A549 (cell line): ENCODE measurements around the gene SELENOV. TPM values are rescaled to one million over a fixed set of nuclear protein-coding genes. Genes with fewer than 3 reads are reported as not detected.

Experiments
- ATAC-seq, 2 experiments: fragments of 200-7000 bp in 1 of 2; fragments of >200 bp in 1 of 2; cut with Nextera tagmentation in 1 of 2; cut with Tn5 transposase in 1 of 2; 3 replicates each; pipeline versions ENCODE4 v1.8.0 to v1.9.1; 2018 to 2020; ENCODE audit warnings: mild to moderate bottlenecking in 1 of 2, moderate library complexity in 1 of 2
- CTCF ChIA-PET: fragments of 300-600 bp; sonication (Branson Sonifier 250); formaldehyde crosslinking; extraction: SDS; loops from one replicate; lab custom pipeline; 2021; ENCODE audit warnings: antibody characterized with exemption, inconsistent platforms; lab: Yijun Ruan, JAX
- POLR2A ChIA-PET: fragments of 350-600 bp; formaldehyde crosslinking; extraction: SDS; loops from one replicate; lab custom pipeline; 2021; ENCODE audit warnings: antibody characterized with exemption, inconsistent platforms; lab: Yijun Ruan, JAX
- DNase-seq, 2 experiments: peaks; one replicate each; pipeline versions ENCODE4 v3.0.0 to v3.0.0-alpha.2; 2011 to 2016; ENCODE audit warnings: low read depth in 1 of 2, low spot score in 1 of 2
- FAIRE-seq: peaks from 2 replicates; lab custom pipeline; 2011; peaks lifted over from hg19 to GRCh38; lab: Jason Lieb, UNC
- H3K27ac ChIP-seq, 2 experiments: fragments of >200 bp; sonication (Bioruptor Twin); formaldehyde crosslinking; 3 replicates each; pipeline ENCODE4 v1.5.1; 2016 to 2017
- H3K4me1 ChIP-seq: fragments of >200 bp; sonication (Bioruptor Twin); formaldehyde crosslinking; 3 replicates; pipeline ENCODE4 v1.6.1; 2016
- H3K4me2 ChIP-seq: fragments of >200 bp; sonication (Bioruptor Twin); formaldehyde crosslinking; 3 replicates; pipeline ENCODE4 v1.6.1; 2016
- H3K4me3 ChIP-seq: fragments of >200 bp; sonication (Bioruptor Twin); formaldehyde crosslinking; 3 replicates; pipeline ENCODE4 v1.5.1; 2016
- H3K9me3 ChIP-seq: fragments of >200 bp; sonication (Bioruptor Twin); formaldehyde crosslinking; 3 replicates; pipeline ENCODE4 v1.6.1; 2016
- CBX2 ChIP-seq: fragments of 200-600 bp; sonication (generic); IDR thresholded peaks from 2 replicates; pipeline ENCODE4 v1.6.1; 2016; ENCODE audit warnings: low read depth, mild to moderate bottlenecking, borderline replicate concordance
- CHD2 ChIP-seq: fragments of 150-350 bp; IDR thresholded peaks from 2 replicates; pipeline ENCODE4 v1.6.1; 2014; ENCODE audit warnings: low read length; ENCODE audit not compliant: partially characterized antibody
- EHMT2 ChIP-seq: fragments of 200-600 bp; sonication (generic); IDR thresholded peaks from 2 replicates; pipeline ENCODE4 v1.6.1; 2016; ENCODE audit warnings: antibody characterized with exemption, low read depth, mild to moderate bottlenecking, moderate library complexity
- EP300 ChIP-seq, 2 experiments: fragments of >200 bp; sonication (Bioruptor Twin); formaldehyde crosslinking; IDR thresholded peaks; 2 replicates in 1 of 2; 3 replicates in 1 of 2; pipeline ENCODE4 v1.6.1; 2016 to 2017
- FOXS1 ChIP-seq: fragments of 250-450 bp; sonication (Bioruptor Pico); IDR thresholded peaks from 2 replicates; pipeline ENCODE4 v1.5.0; 2020; ENCODE audit warnings: mild to moderate bottlenecking, moderate library complexity
- HDAC2 ChIP-seq: fragments of 200-600 bp; sonication (generic); IDR thresholded peaks from 2 replicates; pipeline ENCODE4 v1.6.1; 2016
- HES2 ChIP-seq: fragments of >200 bp; sonication (Bioruptor Twin); formaldehyde crosslinking; IDR thresholded peaks from 2 replicates; pipeline ENCODE4 v1.6.1; 2016
- HEYL ChIP-seq: fragments of 250-450 bp; sonication (Bioruptor Pico); IDR thresholded peaks from 2 replicates; pipeline ENCODE4 v1.8.0; 2021; ENCODE audit warnings: mild to moderate bottlenecking, moderate library complexity
- HOXA7 ChIP-seq: fragments of 250-450 bp; sonication (Bioruptor Pico); IDR thresholded peaks from 2 replicates; pipeline ENCODE4 v1.5.0; 2020; ENCODE audit warnings: mild to moderate bottlenecking, moderate library complexity
- MAFK ChIP-seq: fragments of 450-650 bp; IDR thresholded peaks from 2 replicates; pipeline ENCODE4 v1.6.1; 2014; ENCODE audit not compliant: partially characterized antibody
- NFE2L2 ChIP-seq: fragments of 150-350 bp; conservative IDR thresholded peaks from 2 replicates; pipeline ENCODE4 v1.6.1; 2014; ENCODE audit warnings: low read length
- NPAS2 ChIP-seq: fragments of 250-450 bp; sonication (Bioruptor Pico); IDR thresholded peaks from 2 replicates; pipeline ENCODE4 v1.8.0; 2022; ENCODE audit warnings: mild to moderate bottlenecking, moderate library complexity, borderline replicate concordance
- NR3C1 ChIP-seq: fragments of >200 bp; sonication (Bioruptor Twin); formaldehyde crosslinking; IDR thresholded peaks from 3 replicates; pipeline ENCODE4 v1.6.1; 2017
- PBX3 ChIP-seq: IDR thresholded peaks from 2 replicates; pipeline ENCODE4 v1.6.1; 2012
- PHF8 ChIP-seq: fragments of 200-600 bp; sonication (generic); IDR thresholded peaks from 2 replicates; pipeline ENCODE4 v1.6.1; 2016; ENCODE audit warnings: low read depth, mild to moderate bottlenecking, antibody characterized with exemption, moderate library complexity, borderline replicate concordance
- USF2 ChIP-seq: fragments of 450-650 bp; IDR thresholded peaks from 2 replicates; pipeline ENCODE4 v1.6.1; 2014; ENCODE audit warnings: antibody characterized with exemption
- ZNF302 ChIP-seq: fragments of 250-450 bp; sonication (Bioruptor Pico); IDR thresholded peaks from 2 replicates; pipeline ENCODE4 v1.9.0; 2021; ENCODE audit warnings: inconsistent platforms, mild to moderate bottlenecking, moderate library complexity
- WGBS: methylation state at CpG from one replicate; pipeline ENCODE4 v1.1.6; 2017; ENCODE audit errors: missing lambda C conversion rate; 5-methylcytosine and 5-hydroxymethylcytosine counted together
- polyA plus RNA-seq, 4 experiments: library from polyadenylated mRNA; depleted of rRNA in 3 of 4; stranded (reverse); fragments of >200 nt; fragmentation: RNase III in 1 of 4; extraction: RNeasy Plus Mini Kit Qiagen cat#74134 plus additional on column Dnase treatment in 1 of 4; gene quantifications; 2 replicates in 3 of 4; 3 replicates in 1 of 4; pipeline ENCODE4 v1.2.3, GENCODE V29; 2011 to 2017
- TF ChIP-seq, protein P1 (sequence below): fragments of >200 bp; sonication (Bioruptor Twin); formaldehyde crosslinking; IDR thresholded peaks from 3 replicates; pipeline ENCODE4 v1.5.1; 2016
- TF ChIP-seq, protein P2 (sequence below): fragments of >200 bp; sonication (Bioruptor Twin); formaldehyde crosslinking; IDR thresholded peaks from 3 replicates; pipeline ENCODE4 v1.6.1; 2016
- TF ChIP-seq, protein P3 (sequence below): fragments of 150-350 bp; IDR thresholded peaks from 2 replicates; pipeline ENCODE4 v1.6.1; 2014; ENCODE audit warnings: low read depth, mild to moderate bottlenecking, low read length

SELENOV gene
- polyA plus RNA-seq, 2 of the 4 experiments (the other 2 are of a cell fraction) = not detected

DNA sequence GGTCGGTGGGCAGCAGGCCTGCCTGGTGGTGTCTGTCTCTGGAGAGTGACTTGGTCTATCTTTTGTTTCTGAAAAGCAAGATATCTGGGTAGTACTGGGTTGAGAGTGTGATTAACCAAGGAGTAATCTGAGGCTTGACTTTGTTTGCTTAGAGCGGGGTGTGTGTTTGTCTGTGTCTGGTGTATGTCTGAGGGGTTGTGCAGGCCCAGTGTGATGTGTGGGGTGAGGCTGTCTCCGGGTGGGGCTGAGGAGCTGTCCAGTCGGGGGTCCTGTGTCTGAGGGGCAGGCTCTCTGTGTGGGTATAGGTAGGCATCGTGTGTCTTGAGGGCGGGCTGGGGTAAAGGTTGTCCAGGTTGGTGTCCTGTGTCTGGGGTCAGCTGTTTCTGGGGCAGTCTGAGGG is 45.4 kb upstream of the SELENOV start:
- CTCF ChIA-PET = interaction anchor here (1.1 to 21.9 kb wide), 12 partner anchors 9 to 204 kb away, joined by 3 to 305 read pairs (median 6); partner anchors contain the start of genes DLL3, EID2B, SUPT5H and TIMM50
- ATAC-seq (peak; percentile 8 to 54; a peak in 3 of 6 replicates), FAIRE-seq (no peak), DNase-seq (peak in 1 of 2 experiments; percentile 44)
- Histone ChIP-seq H3K9me3 (no peaks in the 10 kb centered on the region), H3K4me1 (peaks cover 26% of the 10 kb centered on the region), H3K27ac (peak overlapping the region; percentile 27 to 41; a peak in 3 of 6 replicates), H3K4me3 (no peak overlapping the region), H3K4me2 (peak overlapping the region; percentile 43; the same call in 2 of the 3 replicates)
- 66% methylated on average over 6 of the region's 6 CpGs for WGBS
- no peak for TF ChIP-seq HES2
- TF ChIP-seq USF2 = no peak
- TF ChIP-seq CBX2 = no peak
- no peak for TF ChIP-seq FOXS1 (CRISPR knock-in tag)
- TF ChIP-seq HOXA7 (CRISPR knock-in tag) = no peak
- no peak for TF ChIP-seq HEYL
- TF ChIP-seq MAFK = no peak
- no peak for TF ChIP-seq PBX3
- TF ChIP-seq PHF8 = no peak
- TF ChIP-seq EP300 (IDR thresholded peaks at IDR 0.05) = no peak
- no peak for TF ChIP-seq NPAS2 (CRISPR knock-in tag)
- no peak for TF ChIP-seq CHD2
- TF ChIP-seq, protein P1, sequence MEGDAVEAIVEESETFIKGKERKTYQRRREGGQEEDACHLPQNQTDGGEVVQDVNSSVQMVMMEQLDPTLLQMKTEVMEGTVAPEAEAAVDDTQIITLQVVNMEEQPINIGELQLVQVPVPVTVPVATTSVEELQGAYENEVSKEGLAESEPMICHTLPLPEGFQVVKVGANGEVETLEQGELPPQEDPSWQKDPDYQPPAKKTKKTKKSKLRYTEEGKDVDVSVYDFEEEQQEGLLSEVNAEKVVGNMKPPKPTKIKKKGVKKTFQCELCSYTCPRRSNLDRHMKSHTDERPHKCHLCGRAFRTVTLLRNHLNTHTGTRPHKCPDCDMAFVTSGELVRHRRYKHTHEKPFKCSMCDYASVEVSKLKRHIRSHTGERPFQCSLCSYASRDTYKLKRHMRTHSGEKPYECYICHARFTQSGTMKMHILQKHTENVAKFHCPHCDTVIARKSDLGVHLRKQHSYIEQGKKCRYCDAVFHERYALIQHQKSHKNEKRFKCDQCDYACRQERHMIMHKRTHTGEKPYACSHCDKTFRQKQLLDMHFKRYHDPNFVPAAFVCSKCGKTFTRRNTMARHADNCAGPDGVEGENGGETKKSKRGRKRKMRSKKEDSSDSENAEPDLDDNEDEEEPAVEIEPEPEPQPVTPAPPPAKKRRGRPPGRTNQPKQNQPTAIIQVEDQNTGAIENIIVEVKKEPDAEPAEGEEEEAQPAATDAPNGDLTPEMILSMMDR = no peak
- TF ChIP-seq, protein P2, sequence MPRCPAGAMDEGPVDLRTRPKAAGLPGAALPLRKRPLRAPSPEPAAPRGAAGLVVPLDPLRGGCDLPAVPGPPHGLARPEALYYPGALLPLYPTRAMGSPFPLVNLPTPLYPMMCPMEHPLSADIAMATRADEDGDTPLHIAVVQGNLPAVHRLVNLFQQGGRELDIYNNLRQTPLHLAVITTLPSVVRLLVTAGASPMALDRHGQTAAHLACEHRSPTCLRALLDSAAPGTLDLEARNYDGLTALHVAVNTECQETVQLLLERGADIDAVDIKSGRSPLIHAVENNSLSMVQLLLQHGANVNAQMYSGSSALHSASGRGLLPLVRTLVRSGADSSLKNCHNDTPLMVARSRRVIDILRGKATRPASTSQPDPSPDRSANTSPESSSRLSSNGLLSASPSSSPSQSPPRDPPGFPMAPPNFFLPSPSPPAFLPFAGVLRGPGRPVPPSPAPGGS = no peak
- TF ChIP-seq, protein P3, sequence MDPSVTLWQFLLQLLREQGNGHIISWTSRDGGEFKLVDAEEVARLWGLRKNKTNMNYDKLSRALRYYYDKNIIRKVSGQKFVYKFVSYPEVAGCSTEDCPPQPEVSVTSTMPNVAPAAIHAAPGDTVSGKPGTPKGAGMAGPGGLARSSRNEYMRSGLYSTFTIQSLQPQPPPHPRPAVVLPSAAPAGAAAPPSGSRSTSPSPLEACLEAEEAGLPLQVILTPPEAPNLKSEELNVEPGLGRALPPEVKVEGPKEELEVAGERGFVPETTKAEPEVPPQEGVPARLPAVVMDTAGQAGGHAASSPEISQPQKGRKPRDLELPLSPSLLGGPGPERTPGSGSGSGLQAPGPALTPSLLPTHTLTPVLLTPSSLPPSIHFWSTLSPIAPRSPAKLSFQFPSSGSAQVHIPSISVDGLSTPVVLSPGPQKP = no peak
- no peak for TF ChIP-seq EHMT2
- TF ChIP-seq ZNF302 (CRISPR knock-in tag) = no peak
- no peak for TF ChIP-seq NR3C1
- no peak for TF ChIP-seq NFE2L2
- no peak for TF ChIP-seq HDAC2
- POLR2A ChIA-PET = interaction anchor here (0.8 to 1.6 kb wide), 2 partner anchors 24 to 34 kb away, joined by 4 read pairs; partner anchors contain the start of genes RPS16 and SUPT5H
